Nephron progenitor cell (in vitro differentiated cells): Measurements from ENCODE around the gene ARPIN.

Source experiments
- DNase-seq: peaks from one replicate; pipeline ENCODE4 v3.0.0; 2021
- H3K27ac Mint-ChIP-seq: 2 replicates; pipeline ENCODE4 v1.8.0; 2021; ENCODE audit warnings: mild to moderate bottlenecking, moderate library complexity, mixed read lengths
- H3K27me3 Mint-ChIP-seq: 2 replicates; pipeline ENCODE4 v1.8.0; 2021; ENCODE audit warnings: mild to moderate bottlenecking, low read depth, mixed read lengths; ENCODE audit not compliant: poor library complexity
- H3K36me3 Mint-ChIP-seq: 2 replicates; pipeline ENCODE4 v1.8.0; 2021; ENCODE audit warnings: low read depth, mixed read lengths
- H3K4me1 Mint-ChIP-seq: 2 replicates; pipeline ENCODE4 v1.8.0; 2021; ENCODE audit warnings: mixed read lengths
- H3K4me3 Mint-ChIP-seq: 2 replicates; pipeline ENCODE4 v1.8.0; 2021; ENCODE audit warnings: mild to moderate bottlenecking, moderate library complexity, mixed read lengths
- H3K9me3 Mint-ChIP-seq: 2 replicates; pipeline ENCODE4 v1.8.0; 2021; ENCODE audit warnings: mild to moderate bottlenecking, moderate library complexity, mixed read lengths
- TF ChIP-seq, protein P1 (sequence below): fragments of 200-600 bp; sonication (generic); IDR thresholded peaks from 2 replicates; pipeline ENCODE4 v1.5.0; 2021; ENCODE audit warnings: antibody characterized with exemption

The ARPIN gene

DNA sequence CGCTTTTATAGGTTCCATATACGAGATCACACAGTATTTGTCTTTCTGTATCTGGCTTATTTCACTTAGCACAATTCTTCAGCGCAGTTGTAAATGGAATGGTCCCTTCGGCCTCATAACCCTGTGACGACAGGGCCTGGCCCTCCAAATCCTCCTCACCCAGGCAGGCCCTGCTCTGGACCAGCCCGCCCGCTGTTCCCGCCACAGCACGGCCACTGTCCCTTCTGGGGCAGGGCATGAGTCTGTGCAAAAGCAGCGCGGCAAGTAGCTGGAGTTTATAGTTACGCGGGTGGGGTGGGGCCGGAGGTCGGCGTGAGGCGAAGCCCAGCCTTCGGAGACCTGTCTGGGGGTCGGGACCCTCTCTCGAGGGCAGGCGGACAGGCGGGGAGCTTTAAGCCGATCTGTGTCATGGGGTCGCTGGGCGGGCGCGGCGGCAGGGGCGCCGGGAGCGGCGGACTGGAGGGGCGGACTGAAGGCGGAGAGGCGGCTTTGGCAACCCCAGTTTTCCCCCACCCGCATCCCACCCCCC is 543 bp downstream of the ARPIN start:
- H3K4me1 Mint-ChIP-seq: peaks cover 45% of the 10 kb centered on the region
- peak overlapping the region; percentile 80 for H3K4me3 Mint-ChIP-seq
- peaks cover 2% of the 10 kb centered on the region for H3K27me3 Mint-ChIP-seq
- H3K9me3 Mint-ChIP-seq: no peaks in the 10 kb centered on the region
- DNase-seq: peak; percentile 50
- TF ChIP-seq, protein P1, sequence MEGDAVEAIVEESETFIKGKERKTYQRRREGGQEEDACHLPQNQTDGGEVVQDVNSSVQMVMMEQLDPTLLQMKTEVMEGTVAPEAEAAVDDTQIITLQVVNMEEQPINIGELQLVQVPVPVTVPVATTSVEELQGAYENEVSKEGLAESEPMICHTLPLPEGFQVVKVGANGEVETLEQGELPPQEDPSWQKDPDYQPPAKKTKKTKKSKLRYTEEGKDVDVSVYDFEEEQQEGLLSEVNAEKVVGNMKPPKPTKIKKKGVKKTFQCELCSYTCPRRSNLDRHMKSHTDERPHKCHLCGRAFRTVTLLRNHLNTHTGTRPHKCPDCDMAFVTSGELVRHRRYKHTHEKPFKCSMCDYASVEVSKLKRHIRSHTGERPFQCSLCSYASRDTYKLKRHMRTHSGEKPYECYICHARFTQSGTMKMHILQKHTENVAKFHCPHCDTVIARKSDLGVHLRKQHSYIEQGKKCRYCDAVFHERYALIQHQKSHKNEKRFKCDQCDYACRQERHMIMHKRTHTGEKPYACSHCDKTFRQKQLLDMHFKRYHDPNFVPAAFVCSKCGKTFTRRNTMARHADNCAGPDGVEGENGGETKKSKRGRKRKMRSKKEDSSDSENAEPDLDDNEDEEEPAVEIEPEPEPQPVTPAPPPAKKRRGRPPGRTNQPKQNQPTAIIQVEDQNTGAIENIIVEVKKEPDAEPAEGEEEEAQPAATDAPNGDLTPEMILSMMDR: no peak
- no peaks in the 10 kb centered on the region for H3K36me3 Mint-ChIP-seq
- H3K27ac Mint-ChIP-seq: peak overlapping the region; percentile 51

GRCh38 chr15:89910891-89911626 is 1.7 kb downstream of the ARPIN start:
- TF ChIP-seq, protein P1: no peak
- peaks cover 2% of the 10 kb centered on the region for H3K27me3 Mint-ChIP-seq
- peaks cover 5% of the 10 kb centered on the region for H3K36me3 Mint-ChIP-seq
- peaks cover 45% of the 10 kb centered on the region for H3K4me1 Mint-ChIP-seq
- H3K9me3 Mint-ChIP-seq: no peaks in the 10 kb centered on the region
- H3K27ac Mint-ChIP-seq: no peak overlapping the region
- DNase-seq: no peak
- peak overlapping the region; percentile 80 for H3K4me3 Mint-ChIP-seq

DNA sequence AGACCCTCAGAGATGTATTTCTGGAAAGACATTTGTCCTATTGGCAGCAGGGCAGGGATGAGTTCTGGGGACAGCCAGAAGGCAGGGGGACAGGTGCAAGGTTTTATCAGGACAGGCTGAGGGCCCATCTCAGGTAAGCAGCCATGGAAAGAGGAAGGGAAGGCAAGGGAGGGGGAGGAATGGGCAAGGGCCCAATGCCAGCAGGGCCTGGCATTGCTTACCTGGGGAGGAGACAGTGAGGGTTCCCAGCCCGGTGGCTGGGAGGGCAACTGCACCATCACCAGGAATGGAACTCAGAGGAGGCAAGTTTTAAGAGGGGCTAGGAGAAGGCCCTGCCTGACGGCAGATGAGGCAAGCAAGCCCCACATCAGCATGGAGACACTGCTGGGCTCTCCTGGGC is 3.1 kb downstream of the ARPIN start:
- no peak for DNase-seq
- H3K4me3 Mint-ChIP-seq: no peak overlapping the region
- H3K27me3 Mint-ChIP-seq: peaks cover 2% of the 10 kb centered on the region
- H3K36me3 Mint-ChIP-seq: peaks cover 11% of the 10 kb centered on the region
- H3K9me3 Mint-ChIP-seq: no peaks in the 10 kb centered on the region
- H3K4me1 Mint-ChIP-seq: peaks cover 43% of the 10 kb centered on the region
- H3K27ac Mint-ChIP-seq: peak overlapping the region; percentile 72
- TF ChIP-seq, protein P1: no peak

GRCh38 chr15:89908226-89908625 is 4.5 kb downstream of the ARPIN start:
- no peak overlapping the region for H3K4me3 Mint-ChIP-seq
- TF ChIP-seq, protein P1: no peak
- H3K4me1 Mint-ChIP-seq: peaks cover 36% of the 10 kb centered on the region
- H3K27ac Mint-ChIP-seq: no peak overlapping the region
- H3K27me3 Mint-ChIP-seq: peaks cover 2% of the 10 kb centered on the region
- DNase-seq: no peak
- no peaks in the 10 kb centered on the region for H3K9me3 Mint-ChIP-seq
- peaks cover 13% of the 10 kb centered on the region for H3K36me3 Mint-ChIP-seq

- Mint-ChIP-seq H3K36me3 (peaks cover 21% of the 10 kb centered on the region), H3K9me3 (no peaks in the 10 kb centered on the region), H3K27ac (no peak overlapping the region), H3K27me3 (peaks cover 2% of the 10 kb centered on the region), H3K4me1 (peaks cover 31% of the 10 kb centered on the region), H3K4me3 (no peak overlapping the region)
- TF ChIP-seq, protein P1: no peak
- no peak for DNase-seq
Measured at GRCh38 chr15:89907289-89907688, 5.5 kb downstream of the ARPIN start.

GRCh38 chr15:89905846-89906378 is 6.8 kb downstream of the ARPIN start:
- H3K9me3 Mint-ChIP-seq: no peaks in the 10 kb centered on the region
- no peak overlapping the region for H3K27ac Mint-ChIP-seq
- peaks cover 17% of the 10 kb centered on the region for H3K4me1 Mint-ChIP-seq
- peaks cover 31% of the 10 kb centered on the region for H3K36me3 Mint-ChIP-seq
- no peaks in the 10 kb centered on the region for H3K27me3 Mint-ChIP-seq
- TF ChIP-seq, protein P1: no peak
- H3K4me3 Mint-ChIP-seq: no peak overlapping the region
- DNase-seq: no peak
